Nephron (organoid): ENCODE data around the gene FARP1.

Source experiments
- H3K27ac Mint-ChIP-seq, 3 experiments: 2 replicates each; pipeline ENCODE4 v1.8.0; 2020; ENCODE audit warnings: mixed read lengths in 3 of 3, mild to moderate bottlenecking in 2 of 3, moderate library complexity in 1 of 3
- H3K27me3 Mint-ChIP-seq: 2 replicates; pipeline ENCODE4 v1.8.0; 2021; ENCODE audit warnings: low read depth, mild to moderate bottlenecking, moderate library complexity, mixed read lengths
- H3K36me3 Mint-ChIP-seq: 2 replicates; pipeline ENCODE4 v1.8.0; 2020; ENCODE audit warnings: low read depth, mixed read lengths
- H3K4me1 Mint-ChIP-seq: 2 replicates; pipeline ENCODE4 v1.8.0; 2020; ENCODE audit warnings: mixed read lengths
- H3K4me3 Mint-ChIP-seq, 3 experiments: 2 replicates each; pipeline ENCODE4 v1.8.0; 2020; ENCODE audit warnings: mild to moderate bottlenecking in 3 of 3, mixed read lengths in 3 of 3, moderate library complexity in 2 of 3
- H3K9me3 Mint-ChIP-seq: 2 replicates; pipeline ENCODE4 v1.8.0; 2020; ENCODE audit warnings: mixed read lengths
- TF ChIP-seq, protein P1 (sequence below), 3 experiments: fragments of 200-600 bp; sonication (generic); IDR thresholded peaks; one replicate each; pipeline ENCODE4 v1.5.0; 2021; ENCODE audit warnings: antibody characterized with exemption in 3 of 3; ENCODE audit not compliant: unreplicated experiment in 3 of 3

Gene FARP1

DNA sequence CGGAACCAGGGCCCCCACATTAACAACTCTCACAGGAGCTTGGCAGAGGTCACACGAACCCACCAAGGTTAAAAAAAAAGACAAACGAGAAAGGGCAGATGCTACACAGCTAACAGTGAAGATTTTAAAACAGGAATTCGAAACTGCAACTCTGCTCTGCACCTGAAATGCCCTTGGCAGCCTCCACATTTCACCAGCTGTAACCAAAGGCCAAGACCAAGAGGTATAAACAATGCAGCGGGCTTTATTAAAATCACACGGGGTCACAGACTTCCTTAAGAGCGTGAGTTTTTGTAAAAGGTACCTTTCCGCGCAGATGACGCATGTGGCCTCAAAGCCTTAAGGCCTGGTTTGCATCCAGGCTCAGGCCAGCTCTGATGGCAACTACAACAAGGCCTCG, 345.8 kb downstream of the FARP1 start:
- H3K27me3 Mint-ChIP-seq: no peaks in the 10 kb centered on the region

GRCh38 chr13:98489446-98490194, 346.7 kb downstream of the FARP1 start:
- peaks cover 1% of the 10 kb centered on the region for H3K36me3 Mint-ChIP-seq
- peaks cover 83% of the 10 kb centered on the region for H3K4me1 Mint-ChIP-seq
- no peaks in the 10 kb centered on the region for H3K9me3 Mint-ChIP-seq
- peak overlapping the region in 2 of 3 experiments; percentile 2 to 6 for H3K4me3 Mint-ChIP-seq
- peak overlapping the region; percentile 55 to 88 (median 86) for H3K27ac Mint-ChIP-seq
- H3K27me3 Mint-ChIP-seq: no peaks in the 10 kb centered on the region
- TF ChIP-seq, protein P1, sequence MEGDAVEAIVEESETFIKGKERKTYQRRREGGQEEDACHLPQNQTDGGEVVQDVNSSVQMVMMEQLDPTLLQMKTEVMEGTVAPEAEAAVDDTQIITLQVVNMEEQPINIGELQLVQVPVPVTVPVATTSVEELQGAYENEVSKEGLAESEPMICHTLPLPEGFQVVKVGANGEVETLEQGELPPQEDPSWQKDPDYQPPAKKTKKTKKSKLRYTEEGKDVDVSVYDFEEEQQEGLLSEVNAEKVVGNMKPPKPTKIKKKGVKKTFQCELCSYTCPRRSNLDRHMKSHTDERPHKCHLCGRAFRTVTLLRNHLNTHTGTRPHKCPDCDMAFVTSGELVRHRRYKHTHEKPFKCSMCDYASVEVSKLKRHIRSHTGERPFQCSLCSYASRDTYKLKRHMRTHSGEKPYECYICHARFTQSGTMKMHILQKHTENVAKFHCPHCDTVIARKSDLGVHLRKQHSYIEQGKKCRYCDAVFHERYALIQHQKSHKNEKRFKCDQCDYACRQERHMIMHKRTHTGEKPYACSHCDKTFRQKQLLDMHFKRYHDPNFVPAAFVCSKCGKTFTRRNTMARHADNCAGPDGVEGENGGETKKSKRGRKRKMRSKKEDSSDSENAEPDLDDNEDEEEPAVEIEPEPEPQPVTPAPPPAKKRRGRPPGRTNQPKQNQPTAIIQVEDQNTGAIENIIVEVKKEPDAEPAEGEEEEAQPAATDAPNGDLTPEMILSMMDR (IDR thresholded peaks at IDR 0.05; ENCODE audit: unreplicated experiment in 3 of 3): no peak

More for the DNA sequence above, 345.8 kb downstream of the FARP1 start:
- peaks cover 88% of the 10 kb centered on the region for H3K4me1 Mint-ChIP-seq
- TF ChIP-seq, protein P1 (IDR thresholded peaks at IDR 0.05; ENCODE audit: unreplicated experiment in 3 of 3): no peak
- no peak overlapping the region for H3K4me3 Mint-ChIP-seq
- H3K36me3 Mint-ChIP-seq: no peaks in the 10 kb centered on the region
- H3K27ac Mint-ChIP-seq: peak overlapping the region; percentile 72 to 88 (median 86)
- no peaks in the 10 kb centered on the region for H3K9me3 Mint-ChIP-seq

DNA sequence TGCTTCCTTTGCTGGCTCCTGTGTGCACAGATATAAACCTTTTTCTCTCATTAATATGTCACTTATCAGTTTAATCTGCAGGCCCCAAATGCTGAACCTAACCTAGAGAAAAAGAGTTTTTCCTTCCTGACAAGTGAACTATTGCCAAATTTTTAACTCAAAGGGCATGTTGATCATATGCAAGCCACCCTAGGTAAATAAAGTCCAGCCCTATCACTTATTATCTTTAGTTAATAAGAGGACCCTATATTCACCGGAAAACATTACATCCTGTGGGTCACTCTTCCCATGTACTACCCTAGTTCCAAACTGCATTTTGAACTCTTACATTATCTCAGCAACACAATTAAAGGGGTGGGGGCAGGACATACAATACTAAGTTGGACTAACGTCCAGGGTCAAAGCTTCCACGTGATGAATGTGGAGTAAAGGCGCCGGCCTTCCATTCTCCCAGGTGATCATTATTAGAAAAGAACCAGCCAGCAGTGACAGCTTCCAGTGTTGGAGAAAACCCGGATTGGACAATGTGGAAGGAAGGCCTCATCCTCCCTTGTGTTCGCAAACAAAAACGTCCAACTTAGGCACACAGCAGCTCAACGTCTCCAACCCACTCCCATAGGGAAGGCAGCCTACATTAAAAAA, 347.4 kb downstream of the FARP1 start:
- no peak overlapping the region for H3K4me3 Mint-ChIP-seq

DNA sequence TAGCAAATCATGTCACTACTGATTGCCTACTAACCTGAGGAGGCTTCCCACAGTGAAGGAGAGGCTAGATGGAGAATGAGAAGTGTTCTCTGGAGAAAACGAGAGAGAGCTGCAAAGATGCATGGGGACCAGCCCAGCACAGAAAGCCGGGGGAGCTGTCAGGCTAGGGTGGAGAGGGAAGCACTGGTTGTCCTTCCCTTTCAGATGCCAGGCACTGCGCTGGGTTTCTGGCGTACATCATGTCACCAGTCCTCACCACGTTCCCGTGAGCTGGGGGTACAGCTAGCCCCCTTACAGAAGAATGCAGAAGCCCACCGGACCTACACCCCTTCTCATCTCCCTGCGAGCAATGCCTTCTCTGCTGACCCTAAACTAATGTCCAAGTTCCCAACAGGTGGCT, 348.0 kb downstream of the FARP1 start:
- Mint-ChIP-seq H3K27ac (peak overlapping the region; percentile 71 to 88 (median 86)), H3K27me3 (no peaks in the 10 kb centered on the region), H3K4me1 (peaks cover 81% of the 10 kb centered on the region), H3K9me3 (no peaks in the 10 kb centered on the region), H3K4me3 (peak overlapping the region in 1 of 3 experiments; percentile 24), H3K36me3 (peaks cover 3% of the 10 kb centered on the region)
- TF ChIP-seq, protein P1 (IDR thresholded peaks at IDR 0.05; ENCODE audit: unreplicated experiment in 3 of 3): no peak

More for the DNA sequence above, 347.4 kb downstream of the FARP1 start:
- TF ChIP-seq, protein P1 (IDR thresholded peaks at IDR 0.05; ENCODE audit: unreplicated experiment in 3 of 3): no peak
- Mint-ChIP-seq H3K36me3 (peaks cover 3% of the 10 kb centered on the region), H3K9me3 (no peaks in the 10 kb centered on the region), H3K27me3 (no peaks in the 10 kb centered on the region), H3K27ac (peak overlapping the region; percentile 26 to 88 (median 86)), H3K4me1 (peaks cover 82% of the 10 kb centered on the region)

DNA sequence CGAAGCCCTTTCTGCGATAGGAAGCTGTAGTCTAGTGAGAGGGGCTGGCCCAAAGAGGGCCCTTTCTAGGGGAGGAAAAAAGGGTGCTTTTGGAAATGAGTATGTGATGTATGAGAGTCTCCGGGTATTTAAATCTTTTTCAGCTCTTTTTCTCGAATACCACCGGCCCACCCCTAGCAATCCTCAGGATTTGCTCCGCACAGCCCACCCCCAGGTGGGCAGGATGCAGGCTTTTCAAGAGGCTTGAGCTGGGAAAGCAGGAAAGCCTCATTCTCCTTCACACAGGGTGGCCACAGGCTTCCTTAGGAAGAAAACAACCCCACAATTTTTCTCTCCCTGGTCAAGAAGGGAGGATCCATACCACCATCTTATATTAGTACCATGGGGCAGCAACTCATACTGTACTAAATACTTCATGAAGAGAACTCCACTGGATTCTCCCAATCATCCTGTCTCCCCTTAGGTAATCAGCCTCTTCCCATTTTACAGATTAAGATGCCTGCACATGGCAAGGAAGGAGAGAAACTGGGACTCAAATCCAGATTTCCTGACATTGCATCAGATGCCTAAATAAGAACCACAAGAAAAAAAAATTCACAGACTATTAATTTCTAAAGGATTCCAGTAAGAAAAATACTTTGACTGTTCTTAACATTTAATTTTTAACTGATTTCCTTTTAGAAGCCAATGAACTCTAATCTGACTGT, 349.6 kb downstream of the FARP1 start:
- peaks cover 89% of the 10 kb centered on the region for H3K4me1 Mint-ChIP-seq
- peak overlapping the region in 2 of 3 experiments; percentile 28 to 88 for H3K27ac Mint-ChIP-seq

More for the DNA sequence above, 349.6 kb downstream of the FARP1 start:
- H3K36me3 Mint-ChIP-seq: peaks cover 5% of the 10 kb centered on the region
- H3K27me3 Mint-ChIP-seq: no peaks in the 10 kb centered on the region
- H3K4me3 Mint-ChIP-seq: no peak overlapping the region
- H3K9me3 Mint-ChIP-seq: no peaks in the 10 kb centered on the region
- TF ChIP-seq, protein P1 (IDR thresholded peaks at IDR 0.05; ENCODE audit: unreplicated experiment in 3 of 3): no peak
